Osteoblast (primary cell): ENCODE data around the gene KCNH3. TPM values are rescaled to one million over a fixed set of nuclear protein-coding genes. Genes with fewer than 3 reads are reported as not detected.
"Not testable (repeated sequence)": the region's sequence is repeated elsewhere in the genome, so short reads cannot be mapped to it uniquely, and the experiment has no call there.

Experiments
- DNase-seq: peaks from one replicate; pipeline ENCODE4 v3.0.0; 2011; ENCODE audit warnings: low spot score, mixed read lengths; ENCODE audit not compliant: insufficient read length; ENCODE audit errors: missing footprints
- H2AFZ ChIP-seq: 2 replicates; pipeline ENCODE4 v1.6.0; 2011; ENCODE audit warnings: mild to moderate bottlenecking, low read length
- H3K27ac ChIP-seq: 2 replicates; pipeline ENCODE4 v1.5.1; 2011; ENCODE audit warnings: mild to moderate bottlenecking, low read depth, low read length, moderate library complexity
- H3K27me3 ChIP-seq: 2 replicates; pipeline ENCODE4 v1.6.0; 2012; ENCODE audit warnings: mild to moderate bottlenecking, control low read depth, inconsistent platforms, low read length, moderate library complexity; ENCODE audit not compliant: insufficient read depth
- H3K36me3 ChIP-seq: 2 replicates; pipeline ENCODE4 v1.5.1; 2011; ENCODE audit warnings: mild to moderate bottlenecking, low read length, control low read depth, moderate library complexity; ENCODE audit not compliant: insufficient read depth
- H3K4me1 ChIP-seq: 2 replicates; pipeline ENCODE4 v1.5.1; 2011; ENCODE audit warnings: mild to moderate bottlenecking, low read length, control low read depth, moderate library complexity; ENCODE audit not compliant: insufficient read depth
- H3K4me2 ChIP-seq: 2 replicates; pipeline ENCODE4 v1.6.0; 2011; ENCODE audit warnings: mild to moderate bottlenecking, low read length; ENCODE audit not compliant: insufficient read depth
- H3K4me3 ChIP-seq: fragments of 200-600 bp; sonication (generic); 3 replicates; pipeline ENCODE4 v1.5.1; 2012; ENCODE audit warnings: mild to moderate bottlenecking, low read length, inconsistent platforms; ENCODE audit not compliant: insufficient read depth
- H3K79me2 ChIP-seq: 2 replicates; pipeline ENCODE4 v1.6.0; 2012; ENCODE audit warnings: mild to moderate bottlenecking, low read length, control low read depth, inconsistent platforms; ENCODE audit not compliant: insufficient read depth
- H3K9me3 ChIP-seq: 2 replicates; pipeline ENCODE4 v1.5.1; 2011; ENCODE audit warnings: low read depth, low read length, control low read depth
- H4K20me1 ChIP-seq: 2 replicates; pipeline ENCODE4 v1.6.0; 2012; ENCODE audit warnings: mild to moderate bottlenecking, low read length, control low read depth; ENCODE audit not compliant: insufficient read depth
- CTCF ChIP-seq: IDR thresholded peaks from 2 replicates; pipeline ENCODE4 v1.5.1; 2011; ENCODE audit warnings: mild to moderate bottlenecking, low read depth, low read length, moderate library complexity; ENCODE audit errors: extremely low read depth
- total RNA-seq: library from RNA; depleted of rRNA; stranded (reverse); fragments of >200 nt; gene quantifications from 2 replicates; pipeline ENCODE4 v1.2.3, GENCODE V29; 2012

The KCNH3 gene
- total RNA-seq, 1 donor: not detected

GRCh38 chr12:49503674-49504180, 35.1 kb upstream of the KCNH3 start:
- Histone ChIP-seq H3K4me1 (peaks cover 28% of the 10 kb centered on the region), H3K4me2 (no peak overlapping the region), H3K79me2 (no peaks in the 10 kb centered on the region), H3K9me3 (no peaks in the 10 kb centered on the region), H3K27ac (peak overlapping the region; percentile 50), H3K36me3 (peaks cover 11% of the 10 kb centered on the region), H4K20me1 (no peaks in the 10 kb centered on the region), H2AFZ (no peak overlapping the region), H3K4me3 (no peak overlapping the region), H3K27me3 (no peaks in the 10 kb centered on the region)
- no peak for TF ChIP-seq CTCF
- no peak for DNase-seq

GRCh38 chr12:49505672-49506071, 33.2 kb upstream of the KCNH3 start:
- H3K4me2 ChIP-seq: no peak overlapping the region
- H3K27me3 ChIP-seq: no peaks in the 10 kb centered on the region
- no peaks in the 10 kb centered on the region for H3K79me2 ChIP-seq
- H2AFZ ChIP-seq: no peak overlapping the region
- DNase-seq: no peak
- peak overlapping the region; percentile 72 for H3K27ac ChIP-seq
- TF ChIP-seq CTCF: no peak
- H3K4me1 ChIP-seq: peaks cover 28% of the 10 kb centered on the region
- peaks cover 7% of the 10 kb centered on the region for H3K36me3 ChIP-seq
- H3K4me3 ChIP-seq: no peak overlapping the region
- H3K9me3 ChIP-seq: no peaks in the 10 kb centered on the region
- no peaks in the 10 kb centered on the region for H4K20me1 ChIP-seq

- Histone ChIP-seq H2AFZ (no peak overlapping the region), H3K36me3 (peaks cover 7% of the 10 kb centered on the region), H3K4me2 (peak overlapping the region; percentile 39), H3K9me3 (no peaks in the 10 kb centered on the region), H4K20me1 (no peaks in the 10 kb centered on the region), H3K27ac (peak overlapping the region; percentile 72), H3K4me3 (no peak overlapping the region), H3K79me2 (no peaks in the 10 kb centered on the region), H3K27me3 (no peaks in the 10 kb centered on the region), H3K4me1 (peaks cover 28% of the 10 kb centered on the region)
- TF ChIP-seq CTCF: no peak
- DNase-seq: peak; percentile 75
Observed at GRCh38 chr12:49507139-49507538, 31.7 kb upstream of the KCNH3 start.

GRCh38 chr12:49509681-49510080, 29.1 kb upstream of the KCNH3 start:
- not testable (repeated sequence) for H4K20me1 ChIP-seq, H2AFZ ChIP-seq
- H3K4me1 ChIP-seq: peaks cover 17% of the 10 kb centered on the region

More at GRCh38 chr12:49509681-49510080, 29.1 kb upstream of the KCNH3 start:
- not testable (repeated sequence) for H3K9me3 ChIP-seq, H3K27ac ChIP-seq, H3K27me3 ChIP-seq, DNase-seq, H3K4me2 ChIP-seq, H3K4me3 ChIP-seq, H3K36me3 ChIP-seq, H3K79me2 ChIP-seq
